NCI-H226 (cell line): ENCODE measurements around the gene BTBD6.
"Not testable (repeated sequence)": the region's sequence is repeated elsewhere in the genome, so short reads cannot be mapped to it uniquely, and the experiment has no call there.

ENCODE experiments used
- DNase-seq: peaks from one replicate; pipeline ENCODE4 v3.0.0-alpha.2; 2015

The BTBD6 gene

GRCh38 chr14:105273062-105273461 lies 24.7 kb downstream of the BTBD6 start:
- no peak for DNase-seq

GRCh38 chr14:105274637-105275036 lies 26.3 kb downstream of the BTBD6 start:
- DNase-seq, result no peak

GRCh38 chr14:105275267-105275946 lies 27.1 kb downstream of the BTBD6 start:
- no peak for DNase-seq

- DNase-seq, result not testable (repeated sequence)
These were observed 29.1 kb downstream of the BTBD6 start for GRCh38 chr14:105277448-105277847.

GRCh38 chr14:105279642-105280361 lies 31.5 kb downstream of the BTBD6 start:
- no peak for DNase-seq

- no peak for DNase-seq
These were observed 32.2 kb downstream of the BTBD6 start for GRCh38 chr14:105280525-105280924.

GRCh38 chr14:105281371-105282097 lies 33.2 kb downstream of the BTBD6 start:
- DNase-seq, result peak; percentile 23

- DNase-seq, result no peak
These were observed 33.9 kb downstream of the BTBD6 start for GRCh38 chr14:105282098-105282725.

- no peak for DNase-seq
These were observed 34.7 kb downstream of the BTBD6 start for GRCh38 chr14:105283028-105283427.

- DNase-seq, result no peak
These were observed 35.6 kb downstream of the BTBD6 start for GRCh38 chr14:105283899-105284298.

GRCh38 chr14:105285174-105285573 lies 36.8 kb downstream of the BTBD6 start:
- no peak for DNase-seq

- no peak for DNase-seq
These were observed 38.4 kb downstream of the BTBD6 start for GRCh38 chr14:105286759-105287144.

GRCh38 chr14:105287249-105288102 lies 39.1 kb downstream of the BTBD6 start:
- DNase-seq, result no peak

- DNase-seq, result not testable (repeated sequence)
These were observed 40.6 kb downstream of the BTBD6 start for GRCh38 chr14:105288936-105289335.

- no peak for DNase-seq
These were observed 42.5 kb downstream of the BTBD6 start for GRCh38 chr14:105290621-105291346.

GRCh38 chr14:105292826-105293711 lies 44.7 kb downstream of the BTBD6 start:
- no peak for DNase-seq

GRCh38 chr14:105294142-105294597 lies 45.8 kb downstream of the BTBD6 start:
- DNase-seq, result no peak

GRCh38 chr14:105297311-105297710 lies 49.0 kb downstream of the BTBD6 start:
- DNase-seq, result not testable (repeated sequence)

- DNase-seq, result no peak
These were observed 51.6 kb downstream of the BTBD6 start for GRCh38 chr14:105299654-105300541.
